H1 (cell line): ENCODE data around the gene MRC2. TPM values are rescaled to one million over a fixed set of nuclear protein-coding genes. Genes with fewer than 3 reads are reported as not detected.

Source experiments
- CTCF ChIA-PET: fragments of 300-600 bp; sonication (Branson Sonifier 250); formaldehyde crosslinking; loops from one replicate; lab custom pipeline; 2021; ENCODE audit not compliant: partially characterized antibody; lab: Charles Lee
- POLR2A ChIA-PET: fragments of 300-600 bp; sonication (Branson Sonifier 250); formaldehyde crosslinking; loops from one replicate; lab custom pipeline; 2021; ENCODE audit warnings: inconsistent platforms; ENCODE audit not compliant: partially characterized antibody; lab: Charles Lee
- DNase-seq, 2 experiments: peaks; one replicate each; pipeline versions ENCODE4 v3.0.0 to v3.0.0-alpha.2; 2010 to 2022; ENCODE audit warnings: low spot score in 2 of 2, low read depth in 1 of 2, mixed read lengths in 1 of 2
- FAIRE-seq: peaks from 2 replicates; lab custom pipeline; 2011; peaks lifted over from hg19 to GRCh38; lab: Jason Lieb, UNC
- H2AFZ ChIP-seq: 2 replicates; pipeline ENCODE4 v1.8.1; 2012; ENCODE audit warnings: low read length, inconsistent platforms
- H2AK5ac ChIP-seq: 2 replicates; pipeline ENCODE4 v1.6.1; 2013; ENCODE audit warnings: low read depth, low read length
- H2BK120ac ChIP-seq: replicated peaks from 2 replicates; pipeline ENCODE3; 2013; ENCODE audit warnings: low read depth, low read length, inconsistent platforms
- H2BK12ac ChIP-seq: 2 replicates; pipeline ENCODE4 v1.6.1; 2013; ENCODE audit warnings: low read depth, low read length
- H2BK15ac ChIP-seq: 2 replicates; pipeline ENCODE4 v1.6.1; 2013; ENCODE audit warnings: low read length
- H2BK20ac ChIP-seq: 2 replicates; pipeline ENCODE4 v1.6.1; 2013; ENCODE audit warnings: low read length
- H2BK5ac ChIP-seq: 2 replicates; pipeline ENCODE4 v1.6.1; 2013; ENCODE audit warnings: low read depth, low read length
- H3K14ac ChIP-seq: 2 replicates; pipeline ENCODE4 v1.6.1; 2013; ENCODE audit warnings: inconsistent platforms; ENCODE audit not compliant: insufficient read length
- H3K18ac ChIP-seq: 2 replicates; pipeline ENCODE4 v1.6.1; 2013; ENCODE audit warnings: low read length; ENCODE audit errors: extremely low read depth
- H3K23ac ChIP-seq: 2 replicates; pipeline ENCODE4 v1.6.1; 2013; ENCODE audit warnings: inconsistent platforms; ENCODE audit not compliant: insufficient read length
- H3K23me2 ChIP-seq: 2 replicates; pipeline ENCODE4 v1.6.1; 2013; ENCODE audit warnings: low read depth, low read length
- H3K27ac ChIP-seq: 2 replicates; pipeline ENCODE4 v1.6.1; 2011; ENCODE audit warnings: low read depth, low read length, inconsistent platforms
- H3K27me3 ChIP-seq, 4 experiments: replicated peaks in 1 of 4; 1 replicate in 1 of 4; 2 replicates in 3 of 4; pipeline versions ENCODE4 v1.6.1 to v1.8.1; 2011 to 2013; ENCODE audit warnings: low read length in 3 of 4, mild to moderate bottlenecking in 3 of 4, inconsistent platforms in 2 of 4, mixed read lengths in 2 of 4, moderate library complexity in 1 of 4; ENCODE audit not compliant: control insufficient read depth in 3 of 4, insufficient read depth in 3 of 4; ENCODE audit errors: extremely low read depth in 1 of 4
- H3K36me3 ChIP-seq, 4 experiments: 2 replicates each; pipeline versions ENCODE4 v1.6.1 to v1.8.1; 2011 to 2013; ENCODE audit warnings: mild to moderate bottlenecking in 4 of 4, low read length in 3 of 4, moderate library complexity in 2 of 4, control low read depth in 1 of 4, inconsistent platforms in 1 of 4; ENCODE audit not compliant: insufficient read depth in 4 of 4, control insufficient read depth in 2 of 4
- H3K4ac ChIP-seq: replicated peaks from 2 replicates; pipeline ENCODE3; 2013; ENCODE audit warnings: low read length, low read depth, mixed read lengths, inconsistent platforms; ENCODE audit not compliant: insufficient read length
- H3K4me1 ChIP-seq, 4 experiments: replicated peaks in 1 of 4; 1 replicate in 1 of 4; 2 replicates in 3 of 4; pipeline versions ENCODE4 v1.6.1 to v1.8.1; 2011 to 2013; ENCODE audit warnings: low read length in 3 of 4, inconsistent platforms in 2 of 4, mixed read lengths in 1 of 4; ENCODE audit not compliant: insufficient read depth in 4 of 4, control insufficient read depth in 3 of 4
- H3K4me2 ChIP-seq, 2 experiments: 2 replicates each; pipeline versions ENCODE4 v1.6.1 to v1.8.1; 2011 to 2013; ENCODE audit warnings: low read depth in 2 of 2, low read length in 2 of 2, control low read depth in 1 of 2, inconsistent platforms in 1 of 2, mild to moderate bottlenecking in 1 of 2; ENCODE audit not compliant: insufficient read depth in 1 of 2
- H3K4me3 ChIP-seq, 4 experiments: fragments of 200-600, 300-600 bp in 1 of 4; sonication (generic), shearing (Covaris generic), sonication (Bioruptor Twin) in 1 of 4; 2 replicates each; pipeline versions ENCODE4 v1.5.1 to v1.8.1; 2011 to 2016; ENCODE audit warnings: low read length in 4 of 4, low read depth in 3 of 4, control low read depth in 2 of 4, inconsistent platforms in 2 of 4, mild to moderate bottlenecking in 2 of 4, mixed read lengths in 1 of 4, moderate library complexity in 1 of 4; ENCODE audit not compliant: insufficient read depth in 2 of 4; ENCODE audit errors: extremely low read depth in 1 of 4
- H3K56ac ChIP-seq: replicated peaks from 2 replicates; pipeline ENCODE3; 2013; ENCODE audit warnings: low read depth, mild to moderate bottlenecking, mixed read lengths, low read length, inconsistent platforms; ENCODE audit not compliant: insufficient read length
- H3K79me1 ChIP-seq: 2 replicates; pipeline ENCODE4 v1.6.1; 2013; ENCODE audit warnings: low read depth, low read length, control low read depth
- H3K79me2 ChIP-seq, 2 experiments: 2 replicates each; pipeline versions ENCODE4 v1.6.1 to v1.8.1; 2012 to 2013; ENCODE audit warnings: low read length in 2 of 2, mild to moderate bottlenecking in 2 of 2, inconsistent platforms in 1 of 2; ENCODE audit not compliant: insufficient read depth in 2 of 2, control insufficient read depth in 1 of 2
- H3K9ac ChIP-seq, 4 experiments: replicated peaks in 1 of 4; 1 replicate in 1 of 4; 2 replicates in 3 of 4; pipeline versions ENCODE4 v1.6.1 to v1.8.1; 2011 to 2013; ENCODE audit warnings: low read depth in 3 of 4, low read length in 3 of 4, control low read depth in 2 of 4, mild to moderate bottlenecking in 2 of 4, moderate library complexity in 2 of 4, inconsistent platforms in 1 of 4; ENCODE audit errors: extremely low read depth in 1 of 4
- H3K9me3 ChIP-seq, 2 experiments: 2 replicates each; pipeline versions ENCODE4 v1.6.1 to v1.8.1; 2012 to 2013; ENCODE audit warnings: mild to moderate bottlenecking in 2 of 2, moderate library complexity in 2 of 2, control low read depth in 1 of 2, inconsistent platforms in 1 of 2, low read depth in 1 of 2, low read length in 1 of 2, mixed read lengths in 1 of 2; ENCODE audit not compliant: insufficient read depth in 2 of 2
- H4K20me1 ChIP-seq, 2 experiments: replicated peaks in 1 of 2; 2 replicates each; pipeline versions ENCODE3 to v1.8.1; 2011 to 2013; ENCODE audit warnings: inconsistent platforms in 2 of 2, low read length in 2 of 2, mild to moderate bottlenecking in 1 of 2; ENCODE audit not compliant: insufficient read depth in 2 of 2, control insufficient read depth in 1 of 2
- H4K5ac ChIP-seq: 2 replicates; pipeline ENCODE4 v1.6.1; 2013; ENCODE audit warnings: low read length, low read depth, mixed read lengths, inconsistent platforms; ENCODE audit not compliant: insufficient read length
- H4K8ac ChIP-seq: 2 replicates; pipeline ENCODE4 v1.8.0; 2013; ENCODE audit warnings: mild to moderate bottlenecking, moderate library complexity, low read length, inconsistent platforms; ENCODE audit not compliant: insufficient read depth; ENCODE audit errors: extremely low read depth
- H4K91ac ChIP-seq: replicated peaks from 2 replicates; pipeline ENCODE3; 2013; ENCODE audit warnings: low read length, mixed read lengths, inconsistent platforms; ENCODE audit not compliant: insufficient read length
- JUND ChIP-seq: IDR thresholded peaks from 2 replicates; pipeline ENCODE4 v1.6.1; 2011; ENCODE audit warnings: mild to moderate bottlenecking, improper control_type of control experiment, low read length
- NRF1 ChIP-seq: IDR thresholded peaks from 2 replicates; pipeline ENCODE4 v1.6.1; 2011; ENCODE audit warnings: mild to moderate bottlenecking, low read depth, low read length, improper control_type of control experiment
- TAF7 ChIP-seq: optimal IDR thresholded peaks from 2 replicates; pipeline ENCODE3; 2011; ENCODE audit warnings: low read depth, mild to moderate bottlenecking, inconsistent platforms, low read length, moderate library complexity, borderline replicate concordance
- WGBS, 2 experiments: shearing (Covaris generic) in 1 of 2; methylation state at CpG; one replicate each; pipeline versions ENCODE4 v1.1.6 to v1.1.7; 2013 to 2015; ENCODE audit warnings: low lambda C conversion rate in 2 of 2, mixed read lengths in 2 of 2, inconsistent platforms in 1 of 2, low coverage in 1 of 2, missing lambda C conversion rate in 1 of 2; ENCODE audit not compliant: insufficient replicate concordance in 2 of 2, insufficient coverage in 1 of 2, insufficient read length in 1 of 2; ENCODE audit errors: extremely low coverage in 1 of 2, missing lambda C conversion rate in 1 of 2; 5-methylcytosine and 5-hydroxymethylcytosine counted together
- polyA plus RNA-seq, 7 experiments: library from polyadenylated mRNA; depleted of rRNA in 3 of 7; stranded (reverse) in 5 of 7; unstranded in 2 of 7; fragments of >200 nt in 5 of 7; fragments of 200-250 nt in 2 of 7; gene quantifications; 1 replicate in 5 of 7; 2 replicates in 1 of 7; 4 replicates in 1 of 7; pipeline versions ENCODE4 v1.2.1 to v1.2.3, GENCODE V29; 2011 to 2013; ENCODE audit warnings: missing spikeins in 2 of 7, mixed read lengths in 2 of 7
- total RNA-seq: library from RNA; stranded (reverse); fragmentation: NEBNext Ultra II Directional; extraction: Animal tissue kit (Norgen Biotek cat#: 25700); gene quantifications from 2 replicates; pipeline ENCODE4 v1.2.1, GENCODE V29; 2021

MRC2 gene
- total and polyA plus RNA-seq, 2 of the 8 experiments (the other 6 are each of a cell fraction or from before 2014, with no cell fraction given), result 7.0 to 24.2 TPM

DNA sequence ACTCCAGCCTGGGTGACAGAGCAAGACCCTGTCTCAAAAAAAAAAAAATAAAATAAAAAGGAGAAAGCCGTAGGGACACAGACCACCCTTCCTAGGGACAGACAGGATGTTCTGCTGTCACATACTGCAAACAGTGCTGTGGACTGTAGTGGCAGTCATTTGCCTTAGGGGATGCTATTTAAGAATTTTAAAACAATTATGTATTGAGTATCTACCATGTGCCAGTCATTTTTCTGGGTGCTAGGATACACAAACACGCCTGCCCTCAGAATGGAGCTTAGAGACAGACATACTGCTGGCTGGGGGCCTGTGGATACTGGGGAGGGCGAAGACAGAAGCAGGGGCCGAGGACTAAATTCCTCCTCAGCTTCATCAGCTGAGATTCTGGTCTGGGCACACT lies 45.5 kb downstream of the MRC2 start:
- 82% methylated on average over 4 of the region's 4 CpGs; no CpG with 5 or more reads in 1 of the 2 experiments for WGBS, 2 experiments
- no peak for FAIRE-seq

More for the DNA sequence above, 45.5 kb downstream of the MRC2 start:
- no peak overlapping the region for H3K14ac ChIP-seq
- H3K36me3 ChIP-seq, result no peaks in the 10 kb centered on the region; a peak in 1 of 8 replicates
- H2BK15ac ChIP-seq, result no peak overlapping the region
- no peak overlapping the region for H2AFZ ChIP-seq
- no peak overlapping the region for H3K9ac ChIP-seq
- no peak overlapping the region for H4K8ac ChIP-seq
- no peaks in the 10 kb centered on the region for H3K79me1 ChIP-seq
- H3K27ac ChIP-seq, result no peak overlapping the region
- H3K9me3 ChIP-seq, result no peaks in the 10 kb centered on the region
- H2BK5ac ChIP-seq, result no peak overlapping the region
- H3K79me2 ChIP-seq, result no peaks in the 10 kb centered on the region
- H3K4me1 ChIP-seq, result no peaks in the 10 kb centered on the region; a peak in 2 of 7 replicates
- no peak overlapping the region for H2BK20ac ChIP-seq
- H4K91ac ChIP-seq, result no peak overlapping the region
- no peak overlapping the region for H3K4me2 ChIP-seq
- no peaks in the 10 kb centered on the region for H3K27me3 ChIP-seq
- no peak overlapping the region for H2BK12ac ChIP-seq
- H2AK5ac ChIP-seq, result no peak overlapping the region
- no peak for DNase-seq
- H3K23ac ChIP-seq, result no peak overlapping the region
- H3K23me2 ChIP-seq, result no peaks in the 10 kb centered on the region
- ChIA-PET CTCF (interaction anchor here (0.6 to 9.0 kb wide), 13 partner anchors 9 to 734 kb away, joined by 3 to 68 read pairs (median 6); no protein-coding TSS in a partner anchor), POLR2A (interaction anchor here (0.7 to 1.6 kb wide), 2 partner anchors 14 to 980 kb away, joined by 3 to 5 read pairs; no protein-coding TSS in a partner anchor)
- TF ChIP-seq TAF7, result no peak
- no peak for TF ChIP-seq NRF1
- no peak for TF ChIP-seq JUND
- H2BK120ac ChIP-seq, result no peak overlapping the region
- H3K56ac ChIP-seq, result no peak overlapping the region
- no peak overlapping the region for H3K18ac ChIP-seq
- H3K4ac ChIP-seq, result no peak overlapping the region
- no peak overlapping the region for H3K4me3 ChIP-seq
- H4K5ac ChIP-seq, result no peak overlapping the region
- H4K20me1 ChIP-seq, result no peaks in the 10 kb centered on the region
